HG03135 (cell line): ENCODE measurements around the gene TBX15.

Experiments used
- ATAC-seq: cut with Tn5 transposase; IDR thresholded peaks from one replicate; pipeline ENCODE4 v1.9.1; 2021; ENCODE audit warnings: mild to moderate bottlenecking, moderate library complexity; ENCODE audit not compliant: unreplicated experiment

Gene TBX15

DNA sequence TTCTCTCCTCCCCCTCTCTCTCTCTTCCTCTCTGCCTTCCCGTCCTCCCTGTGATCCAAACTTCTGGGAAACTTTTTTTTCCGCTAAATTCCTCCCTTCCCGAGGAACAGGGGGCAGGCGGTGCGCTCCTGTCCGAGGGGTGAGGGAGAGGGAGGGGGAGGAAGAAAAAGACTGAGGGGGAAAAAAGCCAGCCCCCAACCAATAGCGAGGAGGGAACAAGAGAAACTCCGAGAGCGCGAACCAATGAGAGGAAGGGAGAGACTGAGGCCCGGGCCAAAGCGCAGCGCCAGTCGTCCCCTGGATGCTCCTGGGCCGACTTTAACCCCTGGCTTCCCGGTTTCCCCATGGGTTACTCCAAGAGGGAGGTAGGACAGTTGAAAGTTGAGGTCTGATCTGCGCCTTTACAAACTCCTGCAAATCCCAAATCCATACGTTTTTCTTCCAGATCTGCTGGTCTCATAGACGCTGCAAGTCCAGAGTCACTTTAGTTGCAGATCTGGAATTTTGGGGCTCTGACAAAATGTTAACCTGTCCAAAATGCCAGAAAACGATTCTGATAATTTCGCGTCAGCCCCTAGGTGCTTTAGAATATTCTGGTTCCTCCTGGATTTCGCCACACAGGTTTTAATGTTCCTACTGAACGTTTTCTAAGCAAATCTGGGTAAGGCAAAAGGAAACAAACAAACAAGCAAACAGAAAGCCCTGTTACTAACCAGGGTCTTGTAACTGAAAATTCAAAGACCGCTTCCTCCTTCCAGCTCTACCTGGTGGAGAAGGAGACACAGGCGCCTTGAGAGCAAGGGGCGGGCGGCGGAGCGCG, at the start of gene TBX15:
TBX15 (minus strand) TSS at position 158 of the 820 bp plus-strand sequence. CDS start 548 bp downstream, outside the sequence.
- ATAC-seq: no peak

DNA sequence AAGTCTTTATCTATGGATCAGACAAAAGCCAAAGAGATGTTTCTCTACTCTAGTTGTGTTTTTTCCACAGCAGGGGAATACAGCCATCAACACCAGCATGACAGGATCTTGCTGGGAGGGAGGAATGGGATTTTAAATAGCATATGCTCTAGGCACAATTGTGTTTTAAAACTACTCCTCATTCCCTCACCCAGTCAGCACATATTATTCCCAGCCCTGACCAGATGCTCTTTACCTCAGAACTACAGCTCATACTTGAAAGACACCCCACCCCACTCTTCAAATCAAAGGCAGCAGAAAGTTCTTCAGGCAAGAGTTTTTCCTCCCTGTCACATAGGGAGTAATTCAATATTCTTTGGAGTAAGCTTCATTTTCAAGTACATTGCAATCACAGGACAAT, 46.2 kb upstream of the TBX15 start:
- no peak for ATAC-seq

DNA sequence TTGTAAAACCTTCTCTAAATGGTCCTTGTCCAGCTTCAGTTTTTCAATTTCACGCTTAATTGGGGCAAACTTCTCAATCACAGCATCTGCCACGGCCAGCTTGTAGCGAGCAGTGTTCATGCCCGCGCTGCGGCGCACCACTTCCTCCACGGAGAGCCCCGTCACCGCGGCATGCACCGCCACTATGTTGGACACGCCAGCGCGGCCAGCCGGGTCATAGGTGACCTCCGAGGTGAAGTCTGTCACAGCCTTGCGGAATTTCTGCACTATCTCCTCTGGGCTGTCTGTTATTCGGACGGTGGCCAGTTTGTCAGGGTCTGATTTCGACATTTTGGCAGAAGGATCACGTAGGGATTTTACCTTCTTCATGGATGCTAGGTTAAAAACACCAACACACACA, 44.8 kb upstream of the TBX15 start:
- ATAC-seq: no peak

DNA sequence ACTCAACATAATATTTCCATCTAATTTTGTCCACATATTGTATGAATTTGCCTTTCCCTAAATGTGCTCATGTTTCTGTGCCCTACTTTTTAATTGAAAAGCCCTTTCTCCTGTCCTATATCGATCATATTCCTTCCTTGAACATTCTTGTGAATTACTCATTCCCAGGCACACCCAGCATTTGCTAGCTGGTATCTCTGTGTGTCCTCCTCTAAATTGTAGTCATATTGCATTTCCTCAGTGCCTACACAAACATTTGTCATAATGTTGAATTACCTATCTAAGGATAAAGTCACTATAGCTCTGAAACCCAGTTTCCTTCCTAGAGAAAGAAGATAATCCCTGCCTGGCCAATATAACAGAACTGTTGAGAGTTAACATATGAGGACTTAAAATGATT, 39.6 kb upstream of the TBX15 start:
- ATAC-seq: no peak

DNA sequence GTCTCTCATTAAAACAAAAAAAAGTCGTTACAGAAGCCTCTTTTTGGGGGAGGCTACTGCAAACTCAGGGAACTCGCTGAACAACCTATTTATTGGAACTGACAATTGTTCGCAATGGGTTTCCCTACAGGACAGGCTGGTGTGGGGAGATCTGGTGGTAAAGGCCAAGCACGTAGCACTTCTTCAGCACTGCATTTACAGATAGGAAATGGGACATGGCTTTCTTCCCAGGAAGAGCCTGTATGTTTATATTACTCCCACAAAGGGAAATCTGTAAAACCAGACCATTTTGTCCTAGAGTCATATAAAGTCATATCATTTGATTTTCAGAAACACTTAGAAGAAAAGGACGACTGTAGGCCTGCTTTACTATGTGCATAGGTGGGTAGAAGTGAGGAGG, 38.8 kb upstream of the TBX15 start:
- no peak for ATAC-seq

DNA sequence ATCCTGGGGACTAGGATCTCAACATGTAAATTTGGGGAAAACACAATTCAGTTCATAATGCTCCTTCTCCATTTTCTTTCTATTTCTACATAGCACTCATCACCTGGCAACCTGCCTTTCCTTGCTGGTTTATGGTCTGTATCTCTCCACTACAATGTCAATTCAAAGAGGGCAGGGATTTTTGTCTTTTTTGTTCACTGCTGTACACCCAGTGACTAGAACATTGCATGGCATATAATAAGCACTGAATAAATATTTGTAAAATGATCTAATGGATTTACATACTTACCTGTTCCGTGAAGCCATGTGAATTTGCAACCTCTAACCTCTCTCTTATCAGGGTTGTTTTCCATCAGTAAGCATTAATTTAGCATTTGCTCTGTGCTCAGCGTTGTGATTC, 27.4 kb upstream of the TBX15 start:
- ATAC-seq: no peak

DNA sequence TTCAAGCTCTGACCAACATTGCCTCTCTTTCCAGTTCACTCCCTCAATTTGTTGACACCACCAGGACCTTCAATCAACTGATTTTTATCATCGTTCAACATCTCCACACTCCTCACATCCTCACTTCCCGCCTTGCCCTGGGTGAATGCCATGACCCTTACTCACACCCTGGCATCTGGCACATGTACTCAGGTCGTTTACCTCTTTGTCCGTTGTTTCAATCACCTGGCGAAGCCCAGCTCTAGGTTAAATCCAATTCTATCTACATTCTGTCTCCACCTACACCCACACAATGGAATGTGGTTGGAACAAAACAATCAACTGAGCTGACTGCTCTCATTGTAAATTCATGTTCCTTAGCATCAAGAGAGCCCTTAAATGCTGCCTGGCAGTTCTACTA, 24.2 kb upstream of the TBX15 start:
- ATAC-seq: no peak

DNA sequence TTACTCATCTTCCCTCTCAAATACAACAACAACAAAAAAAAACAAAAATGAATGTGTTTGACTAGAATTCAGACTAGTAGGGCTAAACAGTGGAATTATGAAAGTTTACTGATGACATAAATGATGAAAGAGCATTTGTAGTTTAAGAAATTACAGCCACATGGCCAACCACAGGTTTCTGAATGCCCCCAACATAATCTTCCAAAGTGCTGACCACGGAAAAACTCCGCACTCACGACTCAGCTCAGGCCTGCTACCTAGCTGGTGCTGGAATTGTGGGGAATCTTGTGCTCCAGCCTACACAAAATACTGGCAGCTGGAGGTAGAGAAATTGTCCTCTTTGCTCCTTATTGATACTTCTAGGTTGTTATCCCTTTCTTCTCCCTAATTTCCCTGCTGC, 23.6 kb upstream of the TBX15 start:
- ATAC-seq: no peak

DNA sequence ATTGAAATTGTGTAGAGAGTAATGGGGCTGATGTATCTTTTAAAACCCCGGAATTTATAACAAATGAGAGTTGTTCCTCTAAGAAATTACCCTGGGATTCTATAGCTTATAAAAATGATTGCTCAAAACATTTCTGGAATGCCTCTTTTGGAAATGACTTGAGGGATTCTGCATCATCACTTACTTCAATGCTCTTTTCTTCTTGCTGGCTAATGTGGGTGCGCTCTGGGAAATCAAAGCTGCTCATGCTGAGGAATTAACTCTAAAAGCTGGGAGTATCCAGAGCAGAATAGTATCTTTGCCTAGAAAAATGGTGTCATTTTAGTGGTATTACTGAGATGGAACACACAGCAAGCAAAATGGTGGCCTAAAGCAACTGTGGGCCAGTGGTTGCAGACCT, 23.0 kb upstream of the TBX15 start:
- ATAC-seq: no peak

DNA sequence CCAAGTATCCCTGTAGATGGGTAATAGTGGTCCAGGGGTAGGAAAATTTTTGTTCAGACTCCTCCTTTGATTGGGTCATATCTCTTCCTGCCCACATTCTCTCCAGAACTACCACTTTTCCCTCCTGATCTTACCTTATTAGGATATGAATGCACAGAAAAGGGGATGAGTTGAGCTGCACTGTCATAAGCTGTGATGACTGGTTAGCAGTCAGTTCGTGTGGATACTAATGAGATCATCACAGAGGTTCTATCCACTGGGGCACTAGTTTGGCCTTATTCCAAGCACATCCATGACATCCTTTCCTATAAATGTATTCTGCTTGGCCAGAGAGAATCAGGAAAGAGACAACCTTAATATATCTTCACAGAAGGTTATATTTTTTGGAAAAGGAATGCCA, 22.1 kb upstream of the TBX15 start:
- ATAC-seq: no peak

DNA sequence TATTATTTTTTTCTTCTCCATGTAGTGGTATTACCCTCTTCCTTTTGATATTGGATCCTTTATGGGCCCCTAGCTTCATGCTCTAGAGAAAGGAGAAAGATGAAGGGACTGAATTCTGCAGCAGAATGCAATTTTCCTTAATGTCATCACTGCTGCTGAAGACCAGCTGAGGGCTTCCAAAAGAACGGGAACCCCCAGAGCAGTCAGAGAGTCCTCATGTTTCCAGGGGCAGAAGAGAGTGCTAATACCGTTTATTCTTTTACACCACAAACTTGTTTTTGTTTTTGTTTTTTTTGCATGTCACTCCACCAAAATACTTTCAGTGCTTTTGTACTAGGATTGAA, 21.1 kb upstream of the TBX15 start:
- no peak for ATAC-seq

DNA sequence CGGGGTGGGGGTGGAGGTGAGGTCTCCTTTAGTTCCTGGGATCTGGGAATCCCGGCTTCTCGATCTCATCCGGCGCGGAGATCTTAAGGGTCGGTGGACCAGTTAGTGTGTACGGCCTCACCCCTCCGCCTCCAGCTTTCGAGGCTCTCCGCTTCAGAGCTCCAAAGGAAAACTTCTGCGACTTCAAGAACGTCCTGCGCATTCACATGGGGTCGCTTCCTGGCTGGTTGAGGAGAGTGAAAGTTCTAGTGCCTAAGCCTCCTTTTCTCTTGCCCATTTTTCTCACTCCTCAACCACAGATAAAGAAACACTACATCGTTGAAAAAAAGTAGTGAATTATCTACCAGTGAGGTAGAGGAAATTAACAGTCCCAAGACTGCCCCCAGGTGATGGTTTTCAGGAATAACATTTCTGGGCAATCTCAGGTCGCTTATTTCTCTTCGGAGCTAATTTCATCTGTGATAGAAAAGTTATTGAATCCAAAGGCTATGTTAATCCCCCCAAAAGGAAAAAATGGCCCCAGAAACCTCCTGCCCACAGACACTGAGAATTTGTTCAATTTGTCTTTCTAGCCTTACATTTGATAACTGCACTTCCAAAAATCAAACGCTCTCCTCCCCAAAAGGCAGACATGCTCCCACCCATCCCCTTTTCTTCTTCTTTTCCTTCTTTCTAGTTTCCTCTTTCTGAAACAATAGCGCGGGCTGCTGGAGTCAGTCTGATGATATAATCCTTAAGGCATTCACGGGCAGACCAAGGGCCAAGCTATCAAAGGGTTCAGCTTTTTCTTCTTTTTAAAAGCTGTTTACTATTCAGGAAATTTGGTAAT, 20.6 kb upstream of the TBX15 start:
- no peak for ATAC-seq

DNA sequence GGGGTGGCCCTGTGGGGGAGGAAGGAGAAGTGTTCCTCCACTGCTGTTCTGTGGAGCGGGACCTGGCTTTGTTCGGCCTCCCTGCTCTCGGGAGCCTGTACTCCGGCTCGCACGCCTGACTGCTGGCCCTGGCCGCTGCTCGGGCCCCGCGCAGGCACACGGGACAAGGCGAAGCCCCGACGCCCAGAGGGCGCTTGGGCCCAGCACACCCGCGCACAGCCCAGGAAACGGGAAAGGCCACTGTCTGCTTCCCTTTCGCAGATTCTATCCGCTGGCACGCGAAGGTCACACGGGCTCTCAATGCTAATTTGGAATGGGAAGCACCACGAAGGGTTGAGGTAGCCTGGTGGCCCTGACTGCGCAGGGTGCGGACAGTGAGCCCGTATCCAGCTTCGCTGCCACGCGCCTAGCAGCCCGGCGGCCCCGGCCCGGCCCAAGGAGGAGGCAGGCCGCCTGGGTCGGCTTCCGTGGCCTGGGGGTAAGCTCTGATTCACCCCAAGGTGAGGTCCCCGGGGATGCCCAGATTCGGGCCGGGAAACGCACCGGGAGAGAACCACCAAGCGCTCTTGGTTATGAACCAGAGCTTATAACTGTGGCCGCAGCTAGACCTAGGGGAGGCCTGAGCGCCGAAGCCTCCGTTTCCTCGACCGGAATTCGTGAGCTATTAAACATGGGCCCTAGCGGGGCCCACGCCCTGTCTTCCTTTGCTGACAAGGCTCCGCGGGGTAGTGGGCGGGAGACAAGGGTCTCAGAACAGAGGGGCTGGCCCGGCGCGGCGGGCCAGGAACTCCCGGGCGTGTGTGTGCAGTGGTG, 19.7 kb upstream of the TBX15 start:
- no peak for ATAC-seq

DNA sequence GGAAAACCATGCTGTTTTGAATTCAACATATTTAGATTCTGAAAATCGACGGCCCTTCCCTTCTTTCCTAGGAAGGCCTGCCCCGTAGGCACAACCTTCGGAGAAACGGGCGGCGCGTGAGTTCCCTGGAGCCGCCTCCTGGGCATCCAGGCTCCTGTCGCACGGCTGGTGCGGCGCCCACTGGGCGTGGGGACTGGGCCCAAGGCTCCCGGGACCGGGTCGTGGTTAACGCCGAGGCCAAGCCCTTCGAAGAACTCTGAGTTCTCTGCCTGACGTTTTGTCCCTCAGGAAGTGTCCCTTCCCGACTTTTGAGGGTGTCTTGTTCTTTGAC, 19.2 kb upstream of the TBX15 start:
- ATAC-seq: no peak

DNA sequence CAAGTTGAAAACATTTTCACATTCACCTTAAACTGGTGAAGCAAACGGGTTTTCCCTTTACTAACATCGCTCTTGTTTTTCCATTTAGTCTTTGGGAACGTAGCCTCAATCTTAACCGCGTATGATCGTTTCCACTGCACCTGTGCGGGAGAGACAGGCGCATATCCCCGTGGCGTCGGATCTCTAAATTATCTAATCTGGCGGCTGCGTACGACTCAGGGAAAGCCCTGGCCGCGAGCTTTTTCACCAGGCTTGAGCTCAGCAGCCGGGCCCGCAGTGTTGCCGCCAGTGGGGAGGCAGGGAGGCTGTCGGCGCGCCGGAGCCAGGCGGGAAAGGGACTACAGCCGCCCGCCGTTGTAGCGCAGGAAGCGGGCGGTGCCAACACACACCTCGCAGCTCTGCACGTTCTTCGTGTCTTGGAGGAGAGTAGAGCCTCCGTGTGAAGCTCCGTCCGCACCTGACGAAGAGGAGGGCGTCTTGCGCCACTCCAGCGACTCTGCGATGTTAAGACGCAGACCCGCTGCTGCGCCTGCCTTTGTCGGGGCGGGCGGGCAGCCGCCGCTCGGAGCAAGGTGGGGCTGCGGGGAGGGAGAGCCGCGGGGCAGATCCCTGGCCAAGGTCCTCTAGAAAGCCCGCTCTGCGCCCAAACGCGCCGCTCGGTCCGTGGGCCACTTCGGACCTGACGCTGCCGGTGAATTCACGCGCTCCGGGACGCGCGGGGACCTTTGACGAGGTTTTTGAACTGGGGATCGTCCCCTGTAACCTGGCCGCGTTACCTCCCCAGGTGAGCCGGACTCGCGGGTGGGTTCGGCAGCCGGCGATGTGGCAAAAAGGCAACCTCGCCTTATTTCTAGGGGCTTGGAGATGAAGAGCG, 18.5 kb upstream of the TBX15 start:
- no peak for ATAC-seq

DNA sequence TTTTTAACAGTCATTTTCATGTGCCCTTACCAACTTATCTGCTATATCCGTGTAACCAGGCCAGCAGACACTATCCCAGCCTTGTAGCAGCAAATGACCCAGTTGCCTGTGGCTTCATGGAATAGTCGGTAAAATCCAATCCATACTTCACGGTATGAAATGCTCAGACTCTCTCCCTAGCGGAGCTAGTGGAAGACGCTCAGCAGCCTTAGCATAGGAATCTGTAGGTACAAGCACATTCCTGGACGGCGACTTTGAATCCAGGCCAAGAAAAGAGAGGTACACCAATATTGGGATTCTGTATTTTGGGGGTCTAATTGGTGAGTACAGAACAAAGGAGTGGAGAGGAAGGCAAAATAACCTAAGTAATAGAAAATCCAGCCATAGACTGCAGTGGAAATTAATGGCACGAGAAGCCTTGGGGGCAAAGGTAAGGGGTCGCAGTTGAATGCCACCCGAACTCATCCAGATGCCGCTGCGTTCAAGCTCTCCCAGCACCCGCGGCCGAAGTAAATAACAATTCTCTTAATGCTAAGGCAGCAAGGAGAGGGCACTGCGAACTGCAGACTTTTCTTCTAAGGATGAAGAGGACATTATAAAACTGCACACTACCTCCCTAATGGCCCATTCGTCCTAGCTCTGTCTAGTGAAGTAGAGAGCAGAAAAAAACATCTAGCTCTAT, 17.7 kb upstream of the TBX15 start:
- ATAC-seq: no peak

DNA sequence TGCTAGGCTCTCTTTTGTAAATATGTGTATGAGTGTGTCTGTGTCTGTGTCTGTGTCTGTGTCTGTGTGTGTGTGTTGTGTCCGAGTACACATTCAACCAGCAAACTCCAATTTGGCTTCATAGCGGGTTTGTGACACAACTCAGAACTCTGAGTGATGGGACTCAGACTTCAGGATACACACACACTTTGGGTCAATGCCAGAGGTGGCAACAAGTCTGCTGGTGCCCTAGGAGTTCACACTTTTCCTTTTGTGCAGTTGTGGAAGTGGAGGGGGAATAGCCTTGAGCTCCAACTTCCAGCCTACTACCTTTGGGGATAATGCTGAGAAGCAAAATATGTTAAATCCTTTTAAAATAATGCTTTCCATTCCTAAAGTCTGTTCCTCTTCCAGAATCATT, 16.6 kb upstream of the TBX15 start:
- no peak for ATAC-seq

DNA sequence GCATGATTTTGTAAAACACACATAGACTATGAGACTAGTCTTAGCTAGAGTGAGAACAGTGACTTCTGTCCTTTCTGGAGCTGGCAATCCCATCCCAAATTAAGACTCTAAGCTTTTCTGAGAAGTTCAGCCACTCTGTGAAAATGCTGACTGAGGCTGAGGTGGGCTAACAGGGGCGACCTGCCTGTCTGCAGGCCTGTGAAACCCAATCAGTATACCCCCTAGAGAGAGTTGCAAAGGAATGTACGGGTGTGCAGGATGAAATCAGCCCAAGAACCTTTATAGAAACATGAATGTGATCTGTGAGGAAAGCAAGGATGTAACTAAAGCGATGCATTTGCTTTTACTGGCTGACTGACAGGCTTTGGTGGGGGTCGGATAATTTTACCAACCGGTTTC, 16.0 kb upstream of the TBX15 start:
- no peak for ATAC-seq

DNA sequence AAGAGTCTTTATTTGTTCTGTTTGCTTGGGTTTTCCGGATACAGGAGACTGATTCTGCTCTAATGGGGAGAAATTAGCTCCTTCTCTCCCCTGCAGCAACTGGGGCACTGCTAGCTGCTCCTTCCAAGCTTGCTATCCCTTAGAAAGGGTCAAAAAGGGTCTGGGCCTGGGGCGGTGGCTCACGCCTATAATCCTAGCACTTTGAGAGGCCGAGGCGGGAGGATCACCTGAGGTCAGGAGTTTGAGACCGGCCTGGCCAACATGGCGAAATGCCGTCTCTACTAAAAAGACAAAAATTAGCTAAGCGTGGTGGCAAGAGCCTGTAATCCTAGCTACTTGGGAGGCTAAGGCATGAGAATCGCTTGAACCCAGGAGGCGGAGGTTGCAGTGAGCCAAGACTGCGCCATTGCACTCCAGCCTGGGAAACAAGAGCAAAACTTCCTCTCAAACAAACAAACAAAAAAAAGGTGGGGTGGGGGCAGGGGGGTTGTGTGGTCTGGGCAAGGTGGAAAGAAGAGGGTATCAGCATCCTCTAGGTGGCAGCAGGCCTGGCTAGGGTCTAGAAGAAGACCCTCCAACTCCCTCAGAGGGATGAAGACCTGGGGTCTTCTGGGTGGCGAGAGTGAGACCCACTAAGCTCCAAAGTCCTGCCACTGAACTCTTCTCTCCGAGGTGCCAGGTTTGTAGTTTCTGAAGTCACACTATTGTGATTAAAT, 15.4 kb upstream of the TBX15 start:
- ATAC-seq: no peak
